ENCODE data around the gene UBA1. TPM values are rescaled to one million over a fixed set of nuclear protein-coding genes. Genes with fewer than 3 reads are reported as not detected.

UBA1 gene
- total and polyA plus RNA-seq, 2 of the 8 experiments (the other 6 are each of a cell fraction or from before 2014, with no cell fraction given) = 313 to 458 TPM

GRCh38 chrX:47227334-47227583 lies 33.6 kb downstream of the UBA1 start (continued):
- no peak for TF ChIP-seq CHD7 (IDR thresholded peaks at IDR 0.05; ENCODE audit: insufficient replicate concordance, low read length)
- TF ChIP-seq RAD21 (IDR thresholded peaks at IDR 0.05 in 1 of 2, conservative IDR thresholded peaks at IDR 0.05 in 1 of 2; ENCODE audit: low read depth in 2 of 2, low read length in 2 of 2) = no peak
- TF ChIP-seq GABPA (IDR thresholded peaks at IDR 0.05; ENCODE audit: borderline replicate concordance, insufficient read depth, low read length) = no peak
- TF ChIP-seq FOSL1 (IDR thresholded peaks at IDR 0.05; ENCODE audit: insufficient read depth, low read depth, low read length) = no peak
- TF ChIP-seq NRF1 (IDR thresholded peaks at IDR 0.05; ENCODE audit: low read depth, low read length) = no peak
- TF ChIP-seq KDM4A (IDR thresholded peaks at IDR 0.05; ENCODE audit: low read depth, low read length, severe bottlenecking) = no peak
- TF ChIP-seq TAF1 (IDR thresholded peaks at IDR 0.05; ENCODE audit: low read depth, low read length) = no peak
- TF ChIP-seq SIN3A (conservative IDR thresholded peaks at IDR 0.05 in 1 of 2, IDR thresholded peaks at IDR 0.05 in 1 of 2; ENCODE audit: low read depth in 1 of 2, low read length in 2 of 2) = no peak
- TF ChIP-seq TCF12 (IDR thresholded peaks at IDR 0.05; ENCODE audit: low read depth, low read length) = no peak
- TF ChIP-seq POU5F1 (IDR thresholded peaks at IDR 0.05; ENCODE audit: low read depth, low read length) = no peak
- no peak for TF ChIP-seq KDM1A (IDR thresholded peaks at IDR 0.05; ENCODE audit: borderline replicate concordance, low read length)
- no peak for TF ChIP-seq CTBP2 (IDR thresholded peaks at IDR 0.05; ENCODE audit: borderline replicate concordance, insufficient read depth, insufficient read length, low read length)

Data from H1 (cell line).